HCT116 (cell line): Measurements from ENCODE around the gene DCP1B.

Source experiments
- CBX3 ChIP-seq: IDR thresholded peaks from 2 replicates; pipeline ENCODE4 v1.6.1; 2012; ENCODE audit warnings: low read depth
- CTCF ChIP-seq, 3 experiments: fragments of 200-600 bp in 1 of 3; sonication (generic) in 1 of 3; IDR thresholded peaks in 2 of 3; conservative IDR thresholded peaks in 1 of 3; 2 replicates each; pipeline ENCODE4 v1.5.1; 2012 to 2017; ENCODE audit warnings: low read depth in 2 of 3, low read length in 2 of 3, antibody characterized with exemption in 1 of 3, borderline replicate concordance in 1 of 3, control low read depth in 1 of 3, mild to moderate bottlenecking in 1 of 3, mixed read lengths in 1 of 3, mixed run types in 1 of 3, moderate library complexity in 1 of 3; ENCODE audit not compliant: insufficient read depth in 1 of 3
- EZH2 ChIP-seq: fragments of 200-600 bp; sonication (generic); IDR thresholded peaks from 2 replicates; pipeline ENCODE4 v1.6.1; 2017; ENCODE audit warnings: antibody characterized with exemption, mixed run types
- JUND ChIP-seq: IDR thresholded peaks from 2 replicates; pipeline ENCODE4 v1.6.1; 2012
- MAX ChIP-seq: IDR thresholded peaks from 2 replicates; pipeline ENCODE4 v1.6.1; 2012
- POLR2A ChIP-seq: IDR thresholded peaks from 2 replicates; pipeline ENCODE4 v1.7.0; 2011; ENCODE audit warnings: borderline replicate concordance; ENCODE audit not compliant: insufficient read depth, insufficient read length; ENCODE audit errors: extremely low read depth
- RAD21 ChIP-seq: IDR thresholded peaks from 2 replicates; pipeline ENCODE4 v1.6.1; 2012; ENCODE audit warnings: low read depth, mild to moderate bottlenecking
- SIN3A ChIP-seq: IDR thresholded peaks from 2 replicates; pipeline ENCODE4 v1.6.1; 2012; ENCODE audit warnings: low read depth

GRCh38 chr12:2039034-2039433 is 34.8 kb upstream of the DCP1B start:
- no peak for TF ChIP-seq RAD21
- TF ChIP-seq POLR2A = no peak
- TF ChIP-seq MAX = no peak
- no peak for TF ChIP-seq SIN3A
- no peak for TF ChIP-seq CTCF (IDR thresholded peaks at IDR 0.05 in 2 of 3, conservative IDR thresholded peaks at IDR 0.05 in 1 of 3; ENCODE audit: borderline replicate concordance in 1 of 3, insufficient read depth in 1 of 3, low read depth in 2 of 3, low read length in 2 of 3)
- no peak for TF ChIP-seq CBX3
- no peak for TF ChIP-seq JUND
- no peak for TF ChIP-seq EZH2
